SK-N-DZ (cell line): ENCODE measurements around the gene PHF21A.
"Not testable (repeated sequence)": the region's sequence is repeated elsewhere in the genome, so short reads cannot be mapped to it uniquely, and the experiment has no call there.

Experiments used
- DNase-seq: peaks from one replicate; pipeline ENCODE4 v3.0.0-alpha.2; 2015; ENCODE audit warnings: low spot score

PHF21A gene

GRCh38 chr11:45983471-45983845 lies 137.8 kb downstream of the PHF21A start:
- DNase-seq, result no peak

GRCh38 chr11:45982656-45983470 lies 138.4 kb downstream of the PHF21A start:
- DNase-seq, result no peak

GRCh38 chr11:45981826-45982225 lies 139.4 kb downstream of the PHF21A start:
- not testable (repeated sequence) for DNase-seq

- DNase-seq, result no peak
Measured at GRCh38 chr11:45974806-45975205, 146.4 kb downstream of the PHF21A start.

GRCh38 chr11:45973601-45974000 lies 147.7 kb downstream of the PHF21A start:
- DNase-seq, result no peak

- no peak for DNase-seq
Measured at GRCh38 chr11:45968901-45969300, 152.4 kb downstream of the PHF21A start.

- no peak for DNase-seq
Measured at GRCh38 chr11:45967506-45967905, 153.7 kb downstream of the PHF21A start.

- peak; percentile 69 for DNase-seq
Measured at GRCh38 chr11:45964911-45965389, 156.3 kb downstream of the PHF21A start.

GRCh38 chr11:45961751-45962240 lies 159.5 kb downstream of the PHF21A start:
- DNase-seq, result no peak

GRCh38 chr11:45960387-45961095 lies 160.7 kb downstream of the PHF21A start:
- no peak for DNase-seq

GRCh38 chr11:45959851-45960250 lies 161.4 kb downstream of the PHF21A start:
- no peak for DNase-seq

GRCh38 chr11:45949992-45950407 lies 171.3 kb downstream of the PHF21A start:
- DNase-seq, result no peak

- no peak for DNase-seq
Measured at GRCh38 chr11:45948356-45948755, 172.9 kb downstream of the PHF21A start.

GRCh38 chr11:45947885-45948284 lies 173.4 kb downstream of the PHF21A start:
- no peak for DNase-seq

- DNase-seq, result no peak
Measured at GRCh38 chr11:45945397-45945999, 175.8 kb downstream of the PHF21A start.

GRCh38 chr11:45942381-45942780 lies 178.9 kb downstream of the PHF21A start:
- no peak for DNase-seq

GRCh38 chr11:45941285-45941684 lies 180.0 kb downstream of the PHF21A start:
- no peak for DNase-seq

- DNase-seq, result no peak
Measured at GRCh38 chr11:45939836-45940235, 181.4 kb downstream of the PHF21A start.

- no peak for DNase-seq
Measured at GRCh38 chr11:45937916-45938315, 183.3 kb downstream of the PHF21A start.

GRCh38 chr11:45936511-45937054 lies 184.7 kb downstream of the PHF21A start:
- DNase-seq, result no peak

GRCh38 chr11:45935349-45936064 lies 185.7 kb downstream of the PHF21A start:
- DNase-seq, result no peak
